ENCODE measurements around the gene C6orf132.
"Not testable (repeated sequence)": the region's sequence is repeated elsewhere in the genome, so short reads cannot be mapped to it uniquely, and the experiment has no call there.

C6orf132 gene

DNA sequence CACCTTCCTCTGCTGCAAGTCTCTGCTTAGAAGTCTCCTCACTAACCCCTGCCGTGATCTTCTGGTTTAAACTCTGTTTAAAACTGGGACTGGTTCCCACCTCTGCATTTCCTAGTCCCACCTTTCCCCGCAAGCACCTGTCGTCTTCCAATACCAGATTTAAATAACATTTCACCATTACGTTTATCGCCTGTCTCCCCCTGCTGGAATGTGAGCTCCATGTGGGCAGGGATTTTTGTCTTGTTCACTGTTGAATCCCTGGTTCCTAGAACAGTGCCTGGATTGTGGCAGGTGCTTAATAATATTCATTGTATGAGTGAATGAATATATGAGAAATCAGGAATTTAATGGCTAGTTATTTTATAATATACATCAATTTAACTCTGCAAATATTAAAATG is 33.4 kb upstream of the C6orf132 start:
- H2BK120ac ChIP-seq (ENCODE audit: low read depth, low read length), result no peak overlapping the region
- no peak overlapping the region for H4K8ac ChIP-seq (ENCODE audit: low read depth, low read length)
- H3K79me1 ChIP-seq (ENCODE audit: low read length), result no peaks in the 10 kb centered on the region
- no peaks in the 10 kb centered on the region for H3K27me3 ChIP-seq (ENCODE audit: insufficient read depth, low read length, poor library complexity)
- no peak overlapping the region for H3K9ac ChIP-seq (ENCODE audit: low read length)
- no peak overlapping the region for H3K4me2 ChIP-seq (ENCODE audit: low read length)
- peaks cover 2% of the 10 kb centered on the region for H3K4me1 ChIP-seq (ENCODE audit: control insufficient read depth, low read depth, low read length)
- H3K27ac ChIP-seq (ENCODE audit: low read depth, low read length), result no peak overlapping the region
- DNase-seq, result peak; percentile 45
- no peak overlapping the region for H3K4ac ChIP-seq (ENCODE audit: low read depth, low read length)
- H3K18ac ChIP-seq (ENCODE audit: low read length), result no peak overlapping the region
- no peaks in the 10 kb centered on the region for H3K36me3 ChIP-seq (ENCODE audit: control insufficient read depth, insufficient read depth, low read length)
- H2BK5ac ChIP-seq (ENCODE audit: low read length), result no peak overlapping the region
- no CpG with 5 or more reads among the region's 5 CpGs for WGBS (ENCODE audit: extremely low coverage, insufficient coverage, low lambda C conversion rate)
- H3K23ac ChIP-seq (ENCODE audit: low read length), result no peak overlapping the region
- H2BK15ac ChIP-seq (replicated peaks; ENCODE audit: low read depth), result no peak overlapping the region
- H2AK5ac ChIP-seq (ENCODE audit: low read length), result no peak overlapping the region
- no peak overlapping the region for H3K4me3 ChIP-seq (ENCODE audit: low read length)
- H3K56ac ChIP-seq (ENCODE audit: low read length), result no peak overlapping the region
- H3K79me2 ChIP-seq (ENCODE audit: control insufficient read depth, insufficient read depth, low read length), result no peaks in the 10 kb centered on the region
- H4K5ac ChIP-seq (ENCODE audit: low read length), result no peak overlapping the region

DNA sequence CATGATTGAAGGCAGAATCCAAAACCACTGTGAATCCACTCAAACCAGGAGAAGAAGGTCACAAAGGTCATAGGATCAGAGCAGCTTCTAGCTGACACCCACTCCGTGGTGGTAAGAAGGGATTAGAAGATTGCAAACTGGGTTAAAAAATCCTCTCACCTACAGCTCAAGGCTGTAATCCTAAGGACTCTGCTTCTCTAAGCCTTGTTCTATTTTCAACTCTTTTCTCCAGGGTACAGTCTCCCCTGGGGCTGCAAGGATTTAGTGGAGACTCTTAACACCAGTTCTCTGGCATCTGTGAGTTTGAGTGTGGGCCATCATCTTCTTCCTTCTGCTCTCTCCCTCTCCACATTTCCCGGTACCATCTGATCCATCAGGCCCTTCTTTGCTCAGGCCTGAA is 30.7 kb upstream of the C6orf132 start, which contains the start of gene GUCA1A:
Gene GUCA1A, plus strand, starts transcription at position 264 of the 400 bp plus-strand sequence. CDS start 250 bp downstream, outside the sequence.
- H3K56ac ChIP-seq (ENCODE audit: low read length), result no peak within 1 kb of the TSS
- H3K18ac ChIP-seq (ENCODE audit: low read length), result no peak within 1 kb of the TSS
- no peak within 1 kb of the TSS for H4K5ac ChIP-seq (ENCODE audit: low read length)
- peaks cover 2% of the 10 kb centered on the region for H3K4me1 ChIP-seq (ENCODE audit: control insufficient read depth, low read depth, low read length)
- no peak within 1 kb of the TSS for H2BK5ac ChIP-seq (ENCODE audit: low read length)
- no peaks in the 10 kb centered on the region for H3K27me3 ChIP-seq (ENCODE audit: insufficient read depth, low read length, poor library complexity)
- H3K79me1 ChIP-seq (ENCODE audit: low read length), result no peaks in the 10 kb centered on the region
- no peak within 1 kb of the TSS for H3K9ac ChIP-seq (ENCODE audit: low read length)
- no peak within 1 kb of the TSS for H3K27ac ChIP-seq (ENCODE audit: low read depth, low read length)
- H3K23ac ChIP-seq (ENCODE audit: low read length), result no peak within 1 kb of the TSS
- H3K4ac ChIP-seq (ENCODE audit: low read depth, low read length), result no peak within 1 kb of the TSS
- no peaks in the 10 kb centered on the region for H3K79me2 ChIP-seq (ENCODE audit: control insufficient read depth, insufficient read depth, low read length)
- WGBS (ENCODE audit: extremely low coverage, insufficient coverage, low lambda C conversion rate), result no CpG with 5 or more reads among the region's 2 CpGs
- no peak within 1 kb of the TSS for H2BK15ac ChIP-seq (replicated peaks; ENCODE audit: low read depth)
- no peak within 1 kb of the TSS for H4K8ac ChIP-seq (ENCODE audit: low read depth, low read length)
- no peak for DNase-seq
- H2AK5ac ChIP-seq (ENCODE audit: low read length), result no peak within 1 kb of the TSS
- H3K4me2 ChIP-seq (ENCODE audit: low read length), result no peak within 1 kb of the TSS
- no peak within 1 kb of the TSS for H3K4me3 ChIP-seq (ENCODE audit: low read length)
- H2BK120ac ChIP-seq (ENCODE audit: low read depth, low read length), result no peak within 1 kb of the TSS
- no peaks in the 10 kb centered on the region for H3K36me3 ChIP-seq (ENCODE audit: control insufficient read depth, insufficient read depth, low read length)

GRCh38 chr6:42171813-42172581 is 29.6 kb upstream of the C6orf132 start:
- no peak overlapping the region for H2BK15ac ChIP-seq (replicated peaks; ENCODE audit: low read depth)

DNA sequence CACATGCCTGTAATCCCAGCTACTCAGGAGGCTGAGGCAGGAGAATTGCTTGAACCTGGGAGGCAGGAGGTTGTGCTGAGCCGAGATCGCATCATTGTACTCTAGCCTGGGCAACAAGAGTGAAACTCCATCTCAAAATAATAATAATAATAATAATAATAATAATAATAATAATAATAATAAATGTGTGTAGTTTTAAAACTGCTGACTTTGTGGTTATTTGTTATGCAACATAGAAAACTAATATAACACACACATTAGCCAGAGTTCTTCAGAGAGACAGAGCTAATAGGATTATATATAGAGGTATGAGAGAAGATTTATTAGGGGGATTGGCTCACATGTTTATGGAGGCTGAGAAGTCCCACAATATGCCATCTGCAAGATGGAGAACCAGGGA is 27.4 kb upstream of the C6orf132 start:
- H3K9ac ChIP-seq (ENCODE audit: low read length); H3K4me2 ChIP-seq (ENCODE audit: low read length); H3K27ac ChIP-seq (ENCODE audit: low read depth, low read length); H2AK5ac ChIP-seq (ENCODE audit: low read length); H4K8ac ChIP-seq (ENCODE audit: low read depth, low read length); H3K36me3 ChIP-seq (ENCODE audit: control insufficient read depth, insufficient read depth, low read length); DNase-seq; H3K4me1 ChIP-seq (ENCODE audit: control insufficient read depth, low read depth, low read length); H3K56ac ChIP-seq (ENCODE audit: low read length); H3K4me3 ChIP-seq (ENCODE audit: low read length); H4K5ac ChIP-seq (ENCODE audit: low read length); H3K23ac ChIP-seq (ENCODE audit: low read length); H3K79me1 ChIP-seq (ENCODE audit: low read length); H3K27me3 ChIP-seq (ENCODE audit: insufficient read depth, low read length, poor library complexity); H3K79me2 ChIP-seq (ENCODE audit: control insufficient read depth, insufficient read depth, low read length); H2BK5ac ChIP-seq (ENCODE audit: low read length); H3K4ac ChIP-seq (ENCODE audit: low read depth, low read length); H3K18ac ChIP-seq (ENCODE audit: low read length); H2BK15ac ChIP-seq (replicated peaks; ENCODE audit: low read depth); H2BK120ac ChIP-seq (ENCODE audit: low read depth, low read length): not testable (repeated sequence)
- no CpG with 5 or more reads among the region's 2 CpGs for WGBS (ENCODE audit: extremely low coverage, insufficient coverage, low lambda C conversion rate)

More at GRCh38 chr6:42171813-42172581, 29.6 kb upstream of the C6orf132 start:
- H3K4me3 ChIP-seq (ENCODE audit: low read length), result no peak overlapping the region
- H3K4ac ChIP-seq (ENCODE audit: low read depth, low read length), result no peak overlapping the region
- H3K4me2 ChIP-seq (ENCODE audit: low read length), result no peak overlapping the region
- H2AK5ac ChIP-seq (ENCODE audit: low read length), result no peak overlapping the region
- no peak overlapping the region for H3K27ac ChIP-seq (ENCODE audit: low read depth, low read length)
- no peaks in the 10 kb centered on the region for H3K79me1 ChIP-seq (ENCODE audit: low read length)
- H3K23ac ChIP-seq (ENCODE audit: low read length), result no peak overlapping the region
- no peaks in the 10 kb centered on the region for H3K79me2 ChIP-seq (ENCODE audit: control insufficient read depth, insufficient read depth, low read length)
- no peak overlapping the region for H2BK5ac ChIP-seq (ENCODE audit: low read length)
- no peak overlapping the region for H2BK120ac ChIP-seq (ENCODE audit: low read depth, low read length)
- H3K4me1 ChIP-seq (ENCODE audit: control insufficient read depth, low read depth, low read length), result no peaks in the 10 kb centered on the region
- H4K8ac ChIP-seq (ENCODE audit: low read depth, low read length), result no peak overlapping the region
- no CpG with 5 or more reads among the region's 7 CpGs for WGBS (ENCODE audit: extremely low coverage, insufficient coverage, low lambda C conversion rate)
- no peak overlapping the region for H3K9ac ChIP-seq (ENCODE audit: low read length)
- no peak overlapping the region for H3K18ac ChIP-seq (ENCODE audit: low read length)
- no peak overlapping the region for H4K5ac ChIP-seq (ENCODE audit: low read length)
- H3K36me3 ChIP-seq (ENCODE audit: control insufficient read depth, insufficient read depth, low read length), result no peaks in the 10 kb centered on the region
- H3K27me3 ChIP-seq (ENCODE audit: insufficient read depth, low read length, poor library complexity), result no peaks in the 10 kb centered on the region
- DNase-seq, result no peak
- H3K56ac ChIP-seq (ENCODE audit: low read length), result no peak overlapping the region

- Histone ChIP-seq H3K4me3 (ENCODE audit: low read length) (no peak overlapping the region), H2AK5ac (ENCODE audit: low read length) (no peak overlapping the region), H3K79me2 (ENCODE audit: control insufficient read depth, insufficient read depth, low read length) (no peaks in the 10 kb centered on the region), H3K79me1 (ENCODE audit: low read length) (no peaks in the 10 kb centered on the region), H2BK120ac (ENCODE audit: low read depth, low read length) (no peak overlapping the region), H3K18ac (ENCODE audit: low read length) (no peak overlapping the region), H3K56ac (ENCODE audit: low read length) (no peak overlapping the region), H2BK5ac (ENCODE audit: low read length) (no peak overlapping the region), H3K23ac (ENCODE audit: low read length) (no peak overlapping the region), H2BK15ac (replicated peaks; ENCODE audit: low read depth) (no peak overlapping the region), H4K8ac (ENCODE audit: low read depth, low read length) (no peak overlapping the region), H3K4ac (ENCODE audit: low read depth, low read length) (no peak overlapping the region), H3K4me2 (ENCODE audit: low read length) (no peak overlapping the region), H3K36me3 (ENCODE audit: control insufficient read depth, insufficient read depth, low read length) (no peaks in the 10 kb centered on the region), H4K5ac (ENCODE audit: low read length) (no peak overlapping the region), H3K27me3 (ENCODE audit: insufficient read depth, low read length, poor library complexity) (no peaks in the 10 kb centered on the region), H3K4me1 (ENCODE audit: control insufficient read depth, low read depth, low read length) (no peaks in the 10 kb centered on the region), H3K27ac (ENCODE audit: low read depth, low read length) (no peak overlapping the region), H3K9ac (ENCODE audit: low read length) (no peak overlapping the region)
- no CpG with 5 or more reads among the region's 6 CpGs for WGBS (ENCODE audit: extremely low coverage, insufficient coverage, low lambda C conversion rate)
- DNase-seq, result no peak
Observed at GRCh38 chr6:42168650-42169049, 26.2 kb upstream of the C6orf132 start.
